OCI-LY3 (cell line): Measurements from ENCODE around the gene FETUB.
"Not testable (repeated sequence)": the region's sequence is repeated elsewhere in the genome, so short reads cannot be mapped to it uniquely, and the experiment has no call there.

Source experiments
- CTCF ChIP-seq: fragments of 200-600, 300-600 bp; sonication (generic); IDR thresholded peaks from 2 replicates; pipeline ENCODE4 v1.5.1; 2014; ENCODE audit warnings: antibody characterized with exemption, low read length, low read depth
- EZH2phosphoT487 ChIP-seq: fragments of 200-600 bp; shearing (Covaris generic); IDR thresholded peaks from 2 replicates; pipeline ENCODE4 v1.6.1; 2018; ENCODE audit warnings: antibody characterized with exemption, mixed run types, low read depth

DNA sequence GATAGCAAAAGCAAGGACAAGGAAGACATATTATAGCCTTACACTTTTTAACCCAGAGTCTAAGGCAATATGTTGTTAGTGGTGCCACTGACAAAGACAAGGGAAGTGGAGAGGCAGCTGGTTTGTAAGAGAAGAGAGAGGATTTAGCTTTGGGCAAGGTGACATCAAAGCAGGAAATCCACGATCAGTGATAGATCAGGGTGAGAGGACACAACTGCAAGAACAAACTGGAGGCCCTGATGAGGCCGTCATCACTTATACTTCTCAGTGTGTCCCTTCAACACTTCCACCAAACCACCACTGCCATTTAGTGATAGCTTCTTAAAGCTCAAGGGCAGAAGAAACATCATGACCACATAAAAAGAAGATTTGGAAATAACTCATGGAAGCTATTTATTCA lies 46.3 kb downstream of the FETUB start:
- TF ChIP-seq CTCF, EZH2phosphoT487: not testable (repeated sequence)
